Smooth muscle cell (in vitro differentiated cells): ENCODE measurements around the gene MCCC2. TPM values are rescaled to one million over a fixed set of nuclear protein-coding genes. Genes with fewer than 3 reads are reported as not detected.
"Not testable (repeated sequence)": the region's sequence is repeated elsewhere in the genome, so short reads cannot be mapped to it uniquely, and the experiment has no call there.

Experiments used
- DNase-seq: peaks from one replicate; lab custom pipeline; 2025; ENCODE audit not compliant: unreplicated experiment; lab: John Stamatoyannopoulos, UW
- H2AFZ ChIP-seq: fragments of 200-600 bp; sonication (generic); 2 replicates; pipeline ENCODE4 v1.6.0; 2016; ENCODE audit warnings: antibody characterized with exemption, low read depth, mild to moderate bottlenecking
- H3F3A ChIP-seq: fragments of 200-600 bp; sonication (generic); 2 replicates; pipeline ENCODE4 v1.6.0; 2017; ENCODE audit warnings: antibody characterized with exemption, low read depth
- H3K27ac ChIP-seq: fragments of 200-600 bp; sonication (generic); 2 replicates; pipeline ENCODE4 v1.5.1; 2016; ENCODE audit warnings: low read depth, mild to moderate bottlenecking
- H3K27me3 ChIP-seq: fragments of 200-600 bp; sonication (generic); 2 replicates; pipeline ENCODE4 v1.6.1; 2016; ENCODE audit warnings: low read depth, mild to moderate bottlenecking
- H3K36me3 ChIP-seq: fragments of 200-600 bp; sonication (generic); 2 replicates; pipeline ENCODE4 v1.5.1; 2016; ENCODE audit warnings: low read depth
- H3K4me1 ChIP-seq: fragments of 200-600 bp; sonication (generic); 2 replicates; pipeline ENCODE4 v1.5.1; 2016; ENCODE audit warnings: low read depth
- H3K4me2 ChIP-seq: fragments of 200-600 bp; sonication (generic); 2 replicates; pipeline ENCODE4 v1.6.0; 2016; ENCODE audit warnings: mild to moderate bottlenecking
- H3K4me3 ChIP-seq: fragments of 200-600 bp; sonication (generic); 2 replicates; pipeline ENCODE4 v1.5.1; 2016; ENCODE audit warnings: mild to moderate bottlenecking
- H3K79me2 ChIP-seq: fragments of 200-600 bp; sonication (generic); 2 replicates; pipeline ENCODE4 v1.6.0; 2016; ENCODE audit warnings: low read depth, mild to moderate bottlenecking
- H3K9ac ChIP-seq: fragments of 200-600 bp; sonication (generic); 2 replicates; pipeline ENCODE4 v1.6.0; 2016; ENCODE audit warnings: low read depth
- H3K9me3 ChIP-seq: fragments of 200-600 bp; sonication (generic); replicated peaks from 2 replicates; pipeline ENCODE4 v1.5.1; 2016; ENCODE audit warnings: low read depth
- H4K20me1 ChIP-seq: fragments of 200-600 bp; sonication (generic); 2 replicates; pipeline ENCODE4 v1.6.0; 2016; ENCODE audit warnings: low read depth
- WGBS: methylation state at CpG from one replicate; pipeline ENCODE4 v1.1.7; 2016; ENCODE audit warnings: low lambda C conversion rate; 5-methylcytosine and 5-hydroxymethylcytosine counted together
- polyA plus RNA-seq: library from polyadenylated mRNA; unstranded; fragments of >200 nt; fragmentation: Nextera tagmentation; extraction: Ambion mirVana; gene quantifications from 2 replicates; pipeline ENCODE4 v1.2.1, GENCODE V29; 2016
- total RNA-seq: library from RNA; depleted of rRNA; stranded (reverse); fragments of >200 nt; gene quantifications from 2 replicates; pipeline ENCODE4 v1.2.3, GENCODE V29; 2014
- TF ChIP-seq, protein P1 (sequence below): fragments of 200-600 bp; sonication (generic); IDR thresholded peaks from 2 replicates; pipeline ENCODE4 v1.5.1; 2017; ENCODE audit warnings: borderline replicate concordance, mild to moderate bottlenecking, antibody characterized with exemption; ENCODE audit not compliant: insufficient read depth, poor library complexity, severe bottlenecking

Gene MCCC2
- total and polyA plus RNA-seq, 2 experiments from 2014 or later: 5.5 to 9.7 TPM

DNA sequence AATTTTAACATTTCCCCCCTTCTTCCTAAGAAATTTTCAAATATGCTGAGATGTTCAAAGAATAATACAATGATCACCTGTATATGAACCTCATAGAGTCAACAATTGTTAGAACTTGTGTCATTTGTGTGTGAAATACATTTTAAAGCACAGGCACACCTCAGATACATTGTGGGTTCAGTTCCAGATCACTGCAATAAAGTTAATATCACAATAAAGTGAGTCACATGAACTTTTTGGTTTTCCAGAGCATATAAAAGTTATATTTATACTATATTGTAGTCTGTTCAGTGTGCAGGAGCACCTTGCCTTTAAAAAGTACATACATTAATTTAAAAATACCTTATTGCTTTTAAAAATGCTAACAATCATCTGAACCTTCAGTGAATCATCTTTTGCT is 50.0 kb downstream of the MCCC2 start:
- Histone ChIP-seq H2AFZ (no peak overlapping the region), H3F3A (no peaks in the 10 kb centered on the region), H3K9me3 (no peaks in the 10 kb centered on the region), H3K9ac (no peak overlapping the region), H3K79me2 (no peaks in the 10 kb centered on the region), H3K27me3 (no peaks in the 10 kb centered on the region), H3K27ac (no peak overlapping the region), H4K20me1 (no peaks in the 10 kb centered on the region), H3K4me1 (no peaks in the 10 kb centered on the region), H3K36me3 (no peaks in the 10 kb centered on the region), H3K4me2 (no peak overlapping the region), H3K4me3 (no peak overlapping the region)
- no peak for DNase-seq
- TF ChIP-seq, protein P1, sequence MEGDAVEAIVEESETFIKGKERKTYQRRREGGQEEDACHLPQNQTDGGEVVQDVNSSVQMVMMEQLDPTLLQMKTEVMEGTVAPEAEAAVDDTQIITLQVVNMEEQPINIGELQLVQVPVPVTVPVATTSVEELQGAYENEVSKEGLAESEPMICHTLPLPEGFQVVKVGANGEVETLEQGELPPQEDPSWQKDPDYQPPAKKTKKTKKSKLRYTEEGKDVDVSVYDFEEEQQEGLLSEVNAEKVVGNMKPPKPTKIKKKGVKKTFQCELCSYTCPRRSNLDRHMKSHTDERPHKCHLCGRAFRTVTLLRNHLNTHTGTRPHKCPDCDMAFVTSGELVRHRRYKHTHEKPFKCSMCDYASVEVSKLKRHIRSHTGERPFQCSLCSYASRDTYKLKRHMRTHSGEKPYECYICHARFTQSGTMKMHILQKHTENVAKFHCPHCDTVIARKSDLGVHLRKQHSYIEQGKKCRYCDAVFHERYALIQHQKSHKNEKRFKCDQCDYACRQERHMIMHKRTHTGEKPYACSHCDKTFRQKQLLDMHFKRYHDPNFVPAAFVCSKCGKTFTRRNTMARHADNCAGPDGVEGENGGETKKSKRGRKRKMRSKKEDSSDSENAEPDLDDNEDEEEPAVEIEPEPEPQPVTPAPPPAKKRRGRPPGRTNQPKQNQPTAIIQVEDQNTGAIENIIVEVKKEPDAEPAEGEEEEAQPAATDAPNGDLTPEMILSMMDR: no peak

GRCh38 chr5:71640408-71640807 is 53.3 kb downstream of the MCCC2 start:
- H3K4me3 ChIP-seq: no peak overlapping the region
- no peak overlapping the region for H2AFZ ChIP-seq
- 97% methylated on average over 3 of the region's 3 CpGs for WGBS
- H3K4me1 ChIP-seq: no peaks in the 10 kb centered on the region
- no peaks in the 10 kb centered on the region for H3K79me2 ChIP-seq
- H3K27me3 ChIP-seq: no peaks in the 10 kb centered on the region
- H4K20me1 ChIP-seq: no peaks in the 10 kb centered on the region
- TF ChIP-seq, protein P1: no peak
- no peak for DNase-seq
- no peaks in the 10 kb centered on the region for H3F3A ChIP-seq
- H3K4me2 ChIP-seq: no peak overlapping the region
- no peak overlapping the region for H3K9ac ChIP-seq
- H3K27ac ChIP-seq: no peak overlapping the region
- H3K36me3 ChIP-seq: no peaks in the 10 kb centered on the region
- H3K9me3 ChIP-seq: no peaks in the 10 kb centered on the region

GRCh38 chr5:71645030-71645429 is 57.9 kb downstream of the MCCC2 start:
- Histone ChIP-seq H3K36me3 (no peaks in the 10 kb centered on the region), H3K4me2 (no peak overlapping the region), H3K9ac (no peak overlapping the region), H3K27me3 (no peaks in the 10 kb centered on the region), H3K27ac (no peak overlapping the region), H3F3A (no peaks in the 10 kb centered on the region), H4K20me1 (no peaks in the 10 kb centered on the region), H3K9me3 (no peaks in the 10 kb centered on the region), H3K4me1 (no peaks in the 10 kb centered on the region), H2AFZ (no peak overlapping the region), H3K79me2 (no peaks in the 10 kb centered on the region), H3K4me3 (no peak overlapping the region)
- TF ChIP-seq, protein P1: no peak
- no peak for DNase-seq
- 85% methylated on average over 3 of the region's 3 CpGs for WGBS

GRCh38 chr5:71650940-71651339 is 63.8 kb downstream of the MCCC2 start:
- not testable (repeated sequence) for H3K4me2 ChIP-seq, H3K4me3 ChIP-seq, H3K79me2 ChIP-seq, H3K9me3 ChIP-seq, H4K20me1 ChIP-seq, H3K36me3 ChIP-seq, H3K27ac ChIP-seq, DNase-seq, H3K27me3 ChIP-seq, H3K4me1 ChIP-seq, H2AFZ ChIP-seq, H3K9ac ChIP-seq, H3F3A ChIP-seq
- WGBS: 98% methylated on average over 3 of the region's 3 CpGs
